Measurements from ENCODE around the gene C1orf74. TPM values are rescaled to one million over a fixed set of nuclear protein-coding genes. Genes with fewer than 3 reads are reported as not detected.

The C1orf74 gene
- total and polyA plus RNA-seq, 4 donors: 0.82 to 1.8 (median 1.1) TPM

- 9% methylated on average over 37 of the region's 37 CpGs for WGBS
- Histone ChIP-seq H3K36me3 (ENCODE audit: control insufficient read depth in 4 of 4, insufficient read depth in 3 of 4, low read depth in 1 of 4, low read length in 3 of 4) (no peaks in the 10 kb centered on the region), H3K4me1 (ENCODE audit: control insufficient read depth in 4 of 4, insufficient read depth in 4 of 4, low read length in 3 of 4) (peaks cover 3 to 22% (median 16%) of the 10 kb centered on the region in 4 donors), H3K9me3 (ENCODE audit: control insufficient read depth in 4 of 4, low read length in 3 of 4) (no peaks in the 10 kb centered on the region), H3K9ac (ENCODE audit: low read depth in 1 of 2, low read length in 2 of 2) (peak overlapping the region; percentile 57 to 84), H3K27me3 (ENCODE audit: control insufficient read depth in 4 of 4, insufficient read depth in 4 of 4, low read length in 3 of 4) (no peaks in the 10 kb centered on the region), H3K4me3 (ENCODE audit: low read depth in 1 of 3, low read length in 3 of 3) (peak overlapping the region in 1 of 3 donors; percentile 7), H3K27ac (ENCODE audit: low read depth in 1 of 2, low read length in 2 of 2) (peak overlapping the region; percentile 70 to 80)
- peak; percentile 82 for DNase-seq (ENCODE audit: low spot score)
- TF ChIP-seq, protein P1, sequence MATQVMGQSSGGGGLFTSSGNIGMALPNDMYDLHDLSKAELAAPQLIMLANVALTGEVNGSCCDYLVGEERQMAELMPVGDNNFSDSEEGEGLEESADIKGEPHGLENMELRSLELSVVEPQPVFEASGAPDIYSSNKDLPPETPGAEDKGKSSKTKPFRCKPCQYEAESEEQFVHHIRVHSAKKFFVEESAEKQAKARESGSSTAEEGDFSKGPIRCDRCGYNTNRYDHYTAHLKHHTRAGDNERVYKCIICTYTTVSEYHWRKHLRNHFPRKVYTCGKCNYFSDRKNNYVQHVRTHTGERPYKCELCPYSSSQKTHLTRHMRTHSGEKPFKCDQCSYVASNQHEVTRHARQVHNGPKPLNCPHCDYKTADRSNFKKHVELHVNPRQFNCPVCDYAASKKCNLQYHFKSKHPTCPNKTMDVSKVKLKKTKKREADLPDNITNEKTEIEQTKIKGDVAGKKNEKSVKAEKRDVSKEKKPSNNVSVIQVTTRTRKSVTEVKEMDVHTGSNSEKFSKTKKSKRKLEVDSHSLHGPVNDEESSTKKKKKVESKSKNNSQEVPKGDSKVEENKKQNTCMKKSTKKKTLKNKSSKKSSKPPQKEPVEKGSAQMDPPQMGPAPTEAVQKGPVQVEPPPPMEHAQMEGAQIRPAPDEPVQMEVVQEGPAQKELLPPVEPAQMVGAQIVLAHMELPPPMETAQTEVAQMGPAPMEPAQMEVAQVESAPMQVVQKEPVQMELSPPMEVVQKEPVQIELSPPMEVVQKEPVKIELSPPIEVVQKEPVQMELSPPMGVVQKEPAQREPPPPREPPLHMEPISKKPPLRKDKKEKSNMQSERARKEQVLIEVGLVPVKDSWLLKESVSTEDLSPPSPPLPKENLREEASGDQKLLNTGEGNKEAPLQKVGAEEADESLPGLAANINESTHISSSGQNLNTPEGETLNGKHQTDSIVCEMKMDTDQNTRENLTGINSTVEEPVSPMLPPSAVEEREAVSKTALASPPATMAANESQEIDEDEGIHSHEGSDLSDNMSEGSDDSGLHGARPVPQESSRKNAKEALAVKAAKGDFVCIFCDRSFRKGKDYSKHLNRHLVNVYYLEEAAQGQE (IDR thresholded peaks at IDR 0.05): peak; percentile 77
- TF ChIP-seq FOXA1 (IDR thresholded peaks at IDR 0.05) (no peak), MAX (IDR thresholded peaks at IDR 0.05) (peak; percentile 87), JUND (IDR thresholded peaks at IDR 0.05) (peak; percentile 100), HNF4G (IDR thresholded peaks at IDR 0.05) (peak; percentile 48), RAD21 (IDR thresholded peaks at IDR 0.05) (peak; percentile 97), HNF4A (conservative IDR thresholded peaks at IDR 0.05) (peak; percentile 77 to 87), EGR1 (IDR thresholded peaks at IDR 0.05; ENCODE audit: low read depth in 2 of 2) (peak in 1 of 2 donors; percentile 33), CTCF (IDR thresholded peaks at IDR 0.05; ENCODE audit: low read depth, low read length, missing input control) (peak; percentile 84), NR2F2 (IDR thresholded peaks at IDR 0.05) (peak; percentile 23), YY1 (IDR thresholded peaks at IDR 0.05) (peak; percentile 78), TAF1 (conservative IDR thresholded peaks at IDR 0.05) (no peak), RXRA (IDR thresholded peaks at IDR 0.05) (peak; percentile 94 to 95), SP1 (IDR thresholded peaks at IDR 0.05) (peak; percentile 86), ZBTB33 (IDR thresholded peaks at IDR 0.05) (peak; percentile 74), GABPA (IDR thresholded peaks at IDR 0.05 in 1 of 2, conservative IDR thresholded peaks at IDR 0.05 in 1 of 2) (peak in 1 of 2 donors; percentile 50), FOXA2 (IDR thresholded peaks at IDR 0.05) (peak; percentile 65), ATF3 (IDR thresholded peaks at IDR 0.05) (peak; percentile 98)
Observed at GRCh38 chr1:209747580-209748262, 36.6 kb downstream of the C1orf74 start.
